H1 (cell line): ENCODE measurements around the gene ZNF669. TPM values are rescaled to one million over a fixed set of nuclear protein-coding genes. Genes with fewer than 3 reads are reported as not detected.
A peak's percentile ranks its signal among the peaks of the same experiment; 100 is the strongest.

Experiments used
- ATF3 ChIP-seq: IDR thresholded peaks from 2 replicates; pipeline ENCODE4 v1.6.1; 2011; ENCODE audit warnings: low read depth, mild to moderate bottlenecking, low read length; ENCODE audit not compliant: insufficient read depth
- BRCA1 ChIP-seq: IDR thresholded peaks from 2 replicates; pipeline ENCODE4 v1.6.1; 2012; ENCODE audit warnings: low read depth, low read length, improper control_type of control experiment
- CTBP2 ChIP-seq: IDR thresholded peaks from 2 replicates; pipeline ENCODE4 v1.7.0; 2011; ENCODE audit warnings: borderline replicate concordance, mild to moderate bottlenecking, moderate library complexity, mixed read lengths, low read length; ENCODE audit not compliant: insufficient read depth, insufficient read length
- CTCF ChIP-seq, 3 experiments: IDR thresholded peaks; 1 replicate in 2 of 3; 2 replicates in 1 of 3; pipeline versions ENCODE4 v1.5.1 to v1.6.1; 2011; ENCODE audit warnings: low read length in 3 of 3, mild to moderate bottlenecking in 3 of 3, inconsistent platforms in 2 of 3, low read depth in 1 of 3, moderate library complexity in 1 of 3; ENCODE audit not compliant: insufficient read depth in 1 of 3; ENCODE audit errors: control extremely low read depth in 1 of 3
- EP300 ChIP-seq, 2 experiments: IDR thresholded peaks; 1 replicate in 1 of 2; 2 replicates in 1 of 2; pipeline ENCODE4 v1.6.1; 2011 to 2012; ENCODE audit warnings: low read depth in 2 of 2, low read length in 2 of 2, mild to moderate bottlenecking in 2 of 2, borderline replicate concordance in 1 of 2, inconsistent platforms in 1 of 2, moderate library complexity in 1 of 2
- EZH2 ChIP-seq: fragments of 200-600 bp; sonication (generic); IDR thresholded peaks from 2 replicates; pipeline ENCODE4 v1.7.1; 2012; ENCODE audit warnings: low read depth, mild to moderate bottlenecking, moderate library complexity, low read length, inconsistent platforms; ENCODE audit not compliant: severe bottlenecking
- GTF2F1 ChIP-seq: IDR thresholded peaks from 2 replicates; pipeline ENCODE4 v1.6.1; 2012; ENCODE audit warnings: low read depth, low read length, improper control_type of control experiment, borderline replicate concordance
- JUN ChIP-seq: IDR thresholded peaks from 2 replicates; pipeline ENCODE4 v1.6.1; 2011; ENCODE audit warnings: low read depth, mild to moderate bottlenecking, improper control_type of control experiment, low read length
- JUND ChIP-seq: IDR thresholded peaks from 2 replicates; pipeline ENCODE4 v1.6.1; 2011; ENCODE audit warnings: mild to moderate bottlenecking, improper control_type of control experiment, low read length
- RNF2 ChIP-seq: fragments of 200-900, 300-1000 bp; sonication (generic); IDR thresholded peaks from 2 replicates; pipeline ENCODE4 v1.7.1; 2016; ENCODE audit warnings: borderline replicate concordance, low read depth, mild to moderate bottlenecking, antibody characterized with exemption, low read length; ENCODE audit not compliant: poor library complexity, severe bottlenecking; ENCODE audit errors: missing control alignments
- SIN3A ChIP-seq, 2 experiments: IDR thresholded peaks in 1 of 2; conservative IDR thresholded peaks in 1 of 2; 2 replicates each; pipeline ENCODE4 v1.6.1; 2011 to 2012; ENCODE audit warnings: low read length in 2 of 2, improper control_type of control experiment in 1 of 2, low read depth in 1 of 2, mild to moderate bottlenecking in 1 of 2
- SUZ12 ChIP-seq: fragments of 200-600 bp; sonication (generic); IDR thresholded peaks from 2 replicates; pipeline ENCODE4 v1.6.1; 2012; ENCODE audit warnings: mild to moderate bottlenecking, inconsistent platforms, low read length, moderate library complexity, mixed read lengths
- TAF7 ChIP-seq: optimal IDR thresholded peaks from 2 replicates; pipeline ENCODE3; 2011; ENCODE audit warnings: low read depth, mild to moderate bottlenecking, inconsistent platforms, low read length, moderate library complexity, borderline replicate concordance
- USF2 ChIP-seq: IDR thresholded peaks from 2 replicates; pipeline ENCODE4 v1.6.1; 2011; ENCODE audit warnings: low read length, improper control_type of control experiment
- polyA plus RNA-seq, 7 experiments: library from polyadenylated mRNA; depleted of rRNA in 3 of 7; stranded (reverse) in 5 of 7; unstranded in 2 of 7; fragments of >200 nt in 5 of 7; fragments of 200-250 nt in 2 of 7; gene quantifications; 1 replicate in 5 of 7; 2 replicates in 1 of 7; 4 replicates in 1 of 7; pipeline versions ENCODE4 v1.2.1 to v1.2.3, GENCODE V29; 2011 to 2013; ENCODE audit warnings: missing spikeins in 2 of 7, mixed read lengths in 2 of 7
- total RNA-seq: library from RNA; stranded (reverse); fragmentation: NEBNext Ultra II Directional; extraction: Animal tissue kit (Norgen Biotek cat#: 25700); gene quantifications from 2 replicates; pipeline ENCODE4 v1.2.1, GENCODE V29; 2021

Gene ZNF669
- total and polyA plus RNA-seq, 2 of the 8 experiments (the other 6 are each of a cell fraction or from before 2014, with no cell fraction given), result 4.8 to 20.3 TPM

GRCh38 chr1:247103859-247104591 lies at the start of gene ZNF669 (continued):
- TF ChIP-seq SIN3A (conservative IDR thresholded peaks at IDR 0.05 in 1 of 2, IDR thresholded peaks at IDR 0.05 in 1 of 2; ENCODE audit: low read depth in 1 of 2, low read length in 2 of 2) (peak; percentile 22 to 72; a peak in 1 of 4 replicates), CTCF (IDR thresholded peaks at IDR 0.05; ENCODE audit: control extremely low read depth in 1 of 3, insufficient read depth in 1 of 3, low read depth in 1 of 3, low read length in 3 of 3) (no peak), RNF2 (no peak), JUN (no peak), SUZ12 (no peak), CTBP2 (no peak), GTF2F1 (0 out of 2 replicates have a peak, but pooled peaks have one; percentile 28), BRCA1 (no peak), ATF3 (no peak), JUND (peak; percentile 81), EP300 (IDR thresholded peaks at IDR 0.05; ENCODE audit: borderline replicate concordance in 1 of 2, low read depth in 2 of 2, low read length in 2 of 2) (no peak), TAF7 (peak; percentile 87), USF2 (peak; percentile 76), EZH2 (no peak)
